Fibroblast of pulmonary artery (primary cell): ENCODE data around the gene ANKRD29.

Experiments
- DNase-seq: peaks from one replicate; pipeline ENCODE4 v3.0.0-alpha.2; 2010; ENCODE audit warnings: low read depth
- H3K4me3 ChIP-seq: replicated peaks from 2 replicates; pipeline ENCODE4 v1.5.1; 2011; ENCODE audit warnings: low read depth, mild to moderate bottlenecking, control low read depth, low read length, moderate library complexity
- TF ChIP-seq, protein P1 (sequence below): IDR thresholded peaks from 2 replicates; pipeline ENCODE4 v1.5.1; 2011; ENCODE audit warnings: mild to moderate bottlenecking, control low read depth, low read length, inconsistent platforms; ENCODE audit errors: missing control alignments

ANKRD29 gene

GRCh38 chr18:23704806-23705205 is 42.1 kb upstream of the ANKRD29 start:
- no peak overlapping the region for H3K4me3 ChIP-seq
- no peak for DNase-seq
- TF ChIP-seq, protein P1, sequence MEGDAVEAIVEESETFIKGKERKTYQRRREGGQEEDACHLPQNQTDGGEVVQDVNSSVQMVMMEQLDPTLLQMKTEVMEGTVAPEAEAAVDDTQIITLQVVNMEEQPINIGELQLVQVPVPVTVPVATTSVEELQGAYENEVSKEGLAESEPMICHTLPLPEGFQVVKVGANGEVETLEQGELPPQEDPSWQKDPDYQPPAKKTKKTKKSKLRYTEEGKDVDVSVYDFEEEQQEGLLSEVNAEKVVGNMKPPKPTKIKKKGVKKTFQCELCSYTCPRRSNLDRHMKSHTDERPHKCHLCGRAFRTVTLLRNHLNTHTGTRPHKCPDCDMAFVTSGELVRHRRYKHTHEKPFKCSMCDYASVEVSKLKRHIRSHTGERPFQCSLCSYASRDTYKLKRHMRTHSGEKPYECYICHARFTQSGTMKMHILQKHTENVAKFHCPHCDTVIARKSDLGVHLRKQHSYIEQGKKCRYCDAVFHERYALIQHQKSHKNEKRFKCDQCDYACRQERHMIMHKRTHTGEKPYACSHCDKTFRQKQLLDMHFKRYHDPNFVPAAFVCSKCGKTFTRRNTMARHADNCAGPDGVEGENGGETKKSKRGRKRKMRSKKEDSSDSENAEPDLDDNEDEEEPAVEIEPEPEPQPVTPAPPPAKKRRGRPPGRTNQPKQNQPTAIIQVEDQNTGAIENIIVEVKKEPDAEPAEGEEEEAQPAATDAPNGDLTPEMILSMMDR: no peak

DNA sequence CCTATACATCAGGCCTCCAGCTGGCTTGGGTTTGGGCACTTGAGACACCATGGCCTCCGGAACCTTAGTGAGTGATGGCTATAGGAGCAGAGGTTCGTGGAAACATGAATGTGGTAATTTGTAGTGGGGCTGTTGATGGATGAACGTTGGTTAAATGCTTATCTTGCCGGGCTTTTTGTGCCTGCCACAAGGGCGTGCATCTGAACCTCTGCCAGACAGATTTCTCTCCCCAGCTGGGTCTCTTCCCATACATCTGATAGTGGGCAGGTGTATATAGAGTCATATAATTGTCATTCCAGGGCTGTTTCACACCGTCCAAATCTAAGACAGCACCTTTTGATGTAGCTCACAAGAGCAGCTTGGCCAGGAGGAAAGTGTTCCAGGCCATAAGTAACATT is 41.3 kb upstream of the ANKRD29 start:
- no peak overlapping the region for H3K4me3 ChIP-seq
- TF ChIP-seq, protein P1: no peak
- DNase-seq: no peak

- TF ChIP-seq, protein P1: peak; percentile 62
- DNase-seq: peak; percentile 86
- H3K4me3 ChIP-seq: no peak overlapping the region
Observed at GRCh38 chr18:23703057-23703986, 40.6 kb upstream of the ANKRD29 start.

DNA sequence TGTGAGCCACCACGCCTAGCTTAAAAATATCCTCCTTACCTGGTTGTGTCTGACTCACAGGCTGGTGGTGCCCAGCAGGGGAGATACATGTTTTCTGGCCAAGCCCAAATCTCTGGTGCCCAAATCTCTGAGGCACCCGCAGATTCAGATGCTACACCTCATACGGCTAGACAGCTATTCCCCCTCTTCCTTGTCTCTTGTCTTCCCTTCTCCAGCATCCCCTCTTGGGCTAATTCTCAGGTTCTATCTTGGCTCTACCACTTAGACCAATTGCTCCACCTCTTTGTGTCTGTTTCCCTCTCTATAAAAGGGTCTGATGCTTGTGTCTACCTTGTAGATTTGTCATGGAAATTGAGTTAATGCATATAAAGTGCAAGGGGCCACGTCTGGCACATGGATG is 39.9 kb upstream of the ANKRD29 start:
- no peak for DNase-seq
- no peak overlapping the region for H3K4me3 ChIP-seq
- TF ChIP-seq, protein P1: no peak

DNA sequence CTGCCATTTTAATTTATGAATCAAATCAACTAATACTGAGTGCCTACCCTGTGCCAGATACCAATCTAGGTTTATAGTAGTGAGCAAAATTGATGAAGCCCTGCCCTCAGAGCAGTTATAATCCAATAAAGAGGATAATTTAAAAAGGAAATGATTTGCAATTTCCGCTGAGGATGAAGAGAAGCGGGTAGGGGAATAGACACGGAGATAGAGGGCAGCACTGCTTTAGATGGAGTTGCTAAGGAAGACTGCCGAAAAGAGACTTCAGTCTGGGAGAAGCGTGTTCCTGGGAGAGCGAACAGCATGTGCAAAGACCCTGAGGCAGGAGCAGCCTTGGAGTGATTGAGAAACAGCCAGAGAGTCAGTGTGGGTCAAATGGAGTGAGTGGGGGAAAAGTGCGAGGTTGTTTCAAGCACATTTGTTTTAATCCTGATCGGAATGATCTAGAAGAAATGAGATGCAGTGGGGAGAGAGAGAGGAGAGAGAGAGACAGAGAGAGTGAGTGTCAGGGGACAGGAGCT is 38.9 kb upstream of the ANKRD29 start:
- no peak overlapping the region for H3K4me3 ChIP-seq
- TF ChIP-seq, protein P1: no peak
- DNase-seq: no peak

DNA sequence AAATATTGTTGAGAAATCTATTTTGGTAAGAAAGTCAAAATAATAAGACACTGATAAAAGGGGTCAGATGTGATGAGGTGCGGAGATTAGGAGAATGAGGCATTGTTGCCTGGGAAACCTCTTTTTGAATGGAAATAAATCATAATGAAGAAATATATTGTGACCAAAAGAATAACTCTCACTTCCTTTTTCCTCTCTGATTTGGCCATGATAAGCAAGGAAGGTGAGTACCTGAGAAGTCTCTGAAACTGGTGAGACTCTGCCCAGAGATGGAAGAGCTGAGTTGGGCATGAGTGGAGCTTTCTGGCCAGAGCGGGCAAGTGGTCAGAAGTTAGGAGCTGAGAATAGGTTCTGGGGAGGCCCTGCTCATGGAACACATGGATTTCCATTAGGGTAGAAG is 38.3 kb upstream of the ANKRD29 start:
- no peak for DNase-seq
- no peak overlapping the region for H3K4me3 ChIP-seq
- TF ChIP-seq, protein P1: no peak
